ENCODE measurements around the gene COL23A1. TPM values are rescaled to one million over a fixed set of nuclear protein-coding genes. Genes with fewer than 3 reads are reported as not detected.
"Not testable (repeated sequence)": the region's sequence is repeated elsewhere in the genome, so short reads cannot be mapped to it uniquely, and the experiment has no call there.

Gene COL23A1
- polyA plus RNA-seq, 2 of the 4 experiments (the other 2 are of a cell fraction), result not detected

DNA sequence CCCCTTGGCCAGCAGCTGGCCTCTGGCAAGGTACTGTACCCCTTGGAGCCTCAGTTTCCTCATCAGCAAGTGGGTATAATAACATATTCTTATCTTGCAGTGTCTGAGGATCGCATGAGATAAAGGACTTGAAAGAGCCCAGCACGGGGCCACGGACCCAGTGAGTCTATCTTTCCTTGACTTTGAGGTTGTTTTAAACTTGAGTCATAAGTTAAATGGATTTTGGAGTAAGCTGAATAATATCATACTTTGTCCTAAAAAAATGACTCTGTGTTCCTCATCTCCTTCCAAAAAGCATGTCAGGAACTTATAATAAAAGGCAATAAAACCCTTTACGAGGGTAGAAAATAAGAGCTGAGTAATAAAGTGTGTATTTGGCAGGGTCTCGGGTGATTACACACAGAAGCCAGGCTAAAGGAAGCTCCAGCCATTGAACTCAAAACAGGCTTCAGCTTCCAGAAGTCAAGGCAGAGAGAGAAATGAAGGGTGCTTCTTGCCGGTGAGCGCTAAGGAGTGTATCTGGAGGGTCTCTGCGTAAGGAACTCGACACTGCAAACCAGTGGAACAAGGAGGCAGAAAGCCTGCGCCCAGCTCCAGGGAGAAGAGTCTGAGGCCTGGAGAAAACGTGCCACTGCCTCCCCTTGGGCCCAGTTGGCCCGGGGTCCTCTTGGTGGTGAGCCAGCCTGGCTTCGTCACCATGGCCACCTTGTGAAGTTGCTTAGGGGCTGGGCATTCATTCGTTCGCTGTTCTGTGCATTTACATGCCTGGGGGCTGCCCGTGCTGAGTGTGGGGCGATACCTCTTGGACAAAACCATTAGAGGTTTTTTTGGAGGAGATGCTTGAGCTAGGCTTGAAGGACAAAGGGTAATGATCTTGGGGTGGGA is 285.2 kb downstream of the COL23A1 start:
- ATAC-seq (no peak), DNase-seq (ENCODE audit: low read depth in 1 of 2, low spot score in 1 of 2) (no peak), FAIRE-seq (no peak)
- WGBS (ENCODE audit: missing lambda C conversion rate), result 51% methylated on average over 13 of the region's 17 CpGs
- Histone ChIP-seq H3K4me2 (no peak overlapping the region), H3K4me1 (no peaks in the 10 kb centered on the region), H3K9me3 (no peaks in the 10 kb centered on the region; the same call in 2 of the 3 replicates), H3K4me3 (no peak overlapping the region), H3K27ac (no peak overlapping the region)
- TF ChIP-seq FOSB (CRISPR knock-in tag; IDR thresholded peaks at IDR 0.05) (no peak), HOXA7 (CRISPR knock-in tag; IDR thresholded peaks at IDR 0.05) (no peak), RNF2 (IDR thresholded peaks at IDR 0.05; ENCODE audit: borderline replicate concordance, low read depth) (no peak), RFX5 (IDR thresholded peaks at IDR 0.05) (no peak), EP300 (IDR thresholded peaks at IDR 0.05) (no peak), MAFK (IDR thresholded peaks at IDR 0.05; ENCODE audit: partially characterized antibody) (no peak)
- TF ChIP-seq, protein P1, sequence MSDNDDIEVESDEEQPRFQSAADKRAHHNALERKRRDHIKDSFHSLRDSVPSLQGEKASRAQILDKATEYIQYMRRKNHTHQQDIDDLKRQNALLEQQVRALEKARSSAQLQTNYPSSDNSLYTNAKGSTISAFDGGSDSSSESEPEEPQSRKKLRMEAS (IDR thresholded peaks at IDR 0.05), result no peak
- ChIA-PET POLR2A (no interaction called here), CTCF (interaction anchor here (0.6 kb wide), 1 partner anchor 832 kb away, joined by 4 read pairs; no protein-coding TSS in a partner anchor)

DNA sequence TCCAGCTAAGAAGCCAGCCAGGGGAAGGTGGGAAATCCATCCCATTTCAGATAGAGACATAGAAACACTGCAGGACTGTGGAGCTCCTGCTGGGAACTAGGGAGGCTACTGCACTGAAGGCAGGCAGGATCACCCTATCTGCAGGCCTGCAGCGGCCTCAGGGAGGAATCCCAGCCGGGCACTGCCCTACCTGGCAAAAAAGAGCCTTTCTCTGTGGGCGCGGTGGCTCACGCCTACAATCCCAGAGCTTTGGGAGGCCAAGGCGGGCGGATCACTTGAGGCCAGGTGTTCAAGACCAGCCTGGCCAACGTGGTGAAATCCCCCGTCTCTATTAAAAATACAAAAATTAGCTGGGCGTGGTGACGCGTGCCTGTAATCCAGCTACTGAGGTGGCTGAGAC is 286.2 kb downstream of the COL23A1 start:
- Histone ChIP-seq H3K27ac (no peak overlapping the region), H3K4me1 (no peaks in the 10 kb centered on the region), H3K9me3 (no peaks in the 10 kb centered on the region; the same call in 2 of the 3 replicates), H3K4me3 (no peak overlapping the region), H3K4me2 (no peak overlapping the region)
- TF ChIP-seq PHF8 (IDR thresholded peaks at IDR 0.05; ENCODE audit: borderline replicate concordance, low read depth), result no peak
- TF ChIP-seq, protein P2, sequence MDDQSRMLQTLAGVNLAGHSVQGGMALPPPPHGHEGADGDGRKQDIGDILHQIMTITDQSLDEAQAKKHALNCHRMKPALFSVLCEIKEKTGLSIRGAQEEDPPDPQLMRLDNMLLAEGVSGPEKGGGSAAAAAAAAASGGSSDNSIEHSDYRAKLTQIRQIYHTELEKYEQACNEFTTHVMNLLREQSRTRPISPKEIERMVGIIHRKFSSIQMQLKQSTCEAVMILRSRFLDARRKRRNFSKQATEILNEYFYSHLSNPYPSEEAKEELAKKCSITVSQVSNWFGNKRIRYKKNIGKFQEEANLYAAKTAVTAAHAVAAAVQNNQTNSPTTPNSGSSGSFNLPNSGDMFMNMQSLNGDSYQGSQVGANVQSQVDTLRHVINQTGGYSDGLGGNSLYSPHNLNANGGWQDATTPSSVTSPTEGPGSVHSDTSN (IDR thresholded peaks at IDR 0.05), result no peak
- TF ChIP-seq HOXB5 (CRISPR knock-in tag; IDR thresholded peaks at IDR 0.05), result no peak
- no peak for TF ChIP-seq NFE2L2 (conservative IDR thresholded peaks at IDR 0.05; ENCODE audit: low read length)
- no peak for TF ChIP-seq ZC3H11A (IDR thresholded peaks at IDR 0.05)
- TF ChIP-seq HDAC2 (IDR thresholded peaks at IDR 0.05), result no peak
- no peak for TF ChIP-seq SREBF2 (IDR thresholded peaks at IDR 0.05)
- TF ChIP-seq, protein P3, sequence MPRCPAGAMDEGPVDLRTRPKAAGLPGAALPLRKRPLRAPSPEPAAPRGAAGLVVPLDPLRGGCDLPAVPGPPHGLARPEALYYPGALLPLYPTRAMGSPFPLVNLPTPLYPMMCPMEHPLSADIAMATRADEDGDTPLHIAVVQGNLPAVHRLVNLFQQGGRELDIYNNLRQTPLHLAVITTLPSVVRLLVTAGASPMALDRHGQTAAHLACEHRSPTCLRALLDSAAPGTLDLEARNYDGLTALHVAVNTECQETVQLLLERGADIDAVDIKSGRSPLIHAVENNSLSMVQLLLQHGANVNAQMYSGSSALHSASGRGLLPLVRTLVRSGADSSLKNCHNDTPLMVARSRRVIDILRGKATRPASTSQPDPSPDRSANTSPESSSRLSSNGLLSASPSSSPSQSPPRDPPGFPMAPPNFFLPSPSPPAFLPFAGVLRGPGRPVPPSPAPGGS (IDR thresholded peaks at IDR 0.05), result no peak
- TF ChIP-seq CHD2 (IDR thresholded peaks at IDR 0.05; ENCODE audit: low read length, partially characterized antibody), result no peak
- TF ChIP-seq FOSB (CRISPR knock-in tag; IDR thresholded peaks at IDR 0.05), result no peak
- TF ChIP-seq POLR2A (IDR thresholded peaks at IDR 0.05; ENCODE audit: low read length), result no peak
- TF ChIP-seq, protein P4, sequence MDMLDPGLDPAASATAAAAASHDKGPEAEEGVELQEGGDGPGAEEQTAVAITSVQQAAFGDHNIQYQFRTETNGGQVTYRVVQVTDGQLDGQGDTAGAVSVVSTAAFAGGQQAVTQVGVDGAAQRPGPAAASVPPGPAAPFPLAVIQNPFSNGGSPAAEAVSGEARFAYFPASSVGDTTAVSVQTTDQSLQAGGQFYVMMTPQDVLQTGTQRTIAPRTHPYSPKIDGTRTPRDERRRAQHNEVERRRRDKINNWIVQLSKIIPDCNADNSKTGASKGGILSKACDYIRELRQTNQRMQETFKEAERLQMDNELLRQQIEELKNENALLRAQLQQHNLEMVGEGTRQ (IDR thresholded peaks at IDR 0.05), result no peak
- TF ChIP-seq MYC (IDR thresholded peaks at IDR 0.05; ENCODE audit: borderline replicate concordance, low read length), result no peak
- TF ChIP-seq FOXS1 (CRISPR knock-in tag; IDR thresholded peaks at IDR 0.05), result no peak
- ATAC-seq (no peak), FAIRE-seq (no peak), DNase-seq (ENCODE audit: low read depth in 1 of 2, low spot score in 1 of 2) (no peak)
- CTCF ChIA-PET, result interaction anchor here (0.6 kb wide), 1 partner anchor 833 kb away, joined by 4 read pairs; no protein-coding TSS in a partner anchor
- POLR2A ChIA-PET, result no interaction called here
- 70% methylated on average over 12 of the region's 12 CpGs for WGBS (ENCODE audit: missing lambda C conversion rate)

DNA sequence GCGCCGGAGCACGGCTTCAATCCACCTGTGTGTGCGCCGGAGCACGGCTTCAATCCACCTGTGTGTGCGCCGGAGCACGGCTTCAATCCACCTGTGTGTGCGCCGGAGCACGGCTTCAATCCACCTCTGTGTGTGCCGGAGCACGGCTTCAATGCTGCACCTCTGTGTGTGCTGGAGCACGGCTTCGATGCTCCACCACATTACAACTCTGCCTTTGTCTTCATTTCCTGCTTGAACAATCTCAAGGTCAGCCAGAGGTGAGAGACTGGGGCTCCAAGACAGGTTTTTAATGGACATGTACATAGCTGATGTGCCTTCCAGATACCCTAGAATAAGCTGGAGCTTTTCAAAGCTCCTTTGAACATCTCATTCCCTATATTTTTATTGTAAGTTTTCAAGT is 287.9 kb downstream of the COL23A1 start:
- H3K4me2 ChIP-seq; DNase-seq (ENCODE audit: low read depth in 1 of 2, low spot score in 1 of 2); FAIRE-seq; H3K4me1 ChIP-seq; H3K27ac ChIP-seq; POLR2A ChIA-PET; ATAC-seq; H3K4me3 ChIP-seq; H3K9me3 ChIP-seq; CTCF ChIA-PET: not testable (repeated sequence)
- WGBS (ENCODE audit: missing lambda C conversion rate), result 67% methylated on average over 15 of the region's 16 CpGs

All from A549 (cell line).